ENCODE measurements around the gene ERC2.

Gene ERC2

GRCh38 chr3:55731741-55732140 lies 736.5 kb downstream of the ERC2 start:
- Histone ChIP-seq H3K9ac (ENCODE audit: low read depth, low read length, poor library complexity, severe bottlenecking) (no peak overlapping the region), H3K4me1 (ENCODE audit: insufficient read depth, low read length, poor library complexity, severe bottlenecking) (no peaks in the 10 kb centered on the region), H3K4me3 (ENCODE audit: low read length, poor library complexity, severe bottlenecking) (no peak overlapping the region), H3K27me3 (ENCODE audit: insufficient read depth, low read length, poor library complexity, severe bottlenecking) (no peaks in the 10 kb centered on the region), H2AFZ (ENCODE audit: low read length) (no peak overlapping the region), H3K9me3 (ENCODE audit: insufficient read depth, low read depth, low read length) (no peaks in the 10 kb centered on the region), H3F3A (ENCODE audit: low read depth) (no peaks in the 10 kb centered on the region), H3K79me2 (ENCODE audit: insufficient read depth, low read length) (no peaks in the 10 kb centered on the region), H3K4me2 (ENCODE audit: low read depth, low read length, poor library complexity, severe bottlenecking) (no peak overlapping the region), H3K9me2 (replicated peaks; ENCODE audit: low read depth, low read length) (no peaks in the 10 kb centered on the region), H3K36me3 (ENCODE audit: insufficient read depth, low read length) (no peaks in the 10 kb centered on the region), H4K20me1 (ENCODE audit: insufficient read depth, low read length, poor library complexity, severe bottlenecking) (no peaks in the 10 kb centered on the region)
- no peak for TF ChIP-seq EZH2phosphoT487 (IDR thresholded peaks at IDR 0.05; ENCODE audit: borderline replicate concordance)
- TF ChIP-seq CTCF (conservative IDR thresholded peaks at IDR 0.05; ENCODE audit: low read length): no peak

DNA sequence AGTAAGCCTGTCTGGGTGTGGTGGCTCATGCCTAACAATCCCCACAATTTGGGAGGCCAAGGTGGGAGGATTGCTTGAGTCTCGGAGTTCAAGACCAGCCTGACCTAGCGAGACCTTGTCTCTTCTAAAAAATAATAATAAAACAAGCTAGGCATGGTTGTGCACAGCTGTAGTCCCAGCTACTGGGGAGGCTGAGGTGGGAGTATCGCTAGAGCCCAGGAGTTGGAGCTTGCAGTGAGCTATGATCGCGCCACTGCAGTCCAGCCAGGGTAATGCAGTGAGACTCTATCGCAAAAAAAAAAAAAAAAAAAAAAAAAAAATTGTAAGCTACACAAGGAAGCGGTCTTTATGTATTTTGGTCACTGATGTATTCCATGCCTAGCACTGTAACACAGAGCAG lies 738.7 kb downstream of the ERC2 start:
- no peaks in the 10 kb centered on the region for H3K4me1 ChIP-seq (ENCODE audit: insufficient read depth, low read length, poor library complexity, severe bottlenecking)
- no peak overlapping the region for H2AFZ ChIP-seq (ENCODE audit: low read length)
- H4K20me1 ChIP-seq (ENCODE audit: insufficient read depth, low read length, poor library complexity, severe bottlenecking): no peaks in the 10 kb centered on the region
- no peaks in the 10 kb centered on the region for H3K27me3 ChIP-seq (ENCODE audit: insufficient read depth, low read length, poor library complexity, severe bottlenecking)
- H3K79me2 ChIP-seq (ENCODE audit: insufficient read depth, low read length): no peaks in the 10 kb centered on the region
- H3K9me3 ChIP-seq (ENCODE audit: insufficient read depth, low read depth, low read length): no peaks in the 10 kb centered on the region
- no peak overlapping the region for H3K4me2 ChIP-seq (ENCODE audit: low read depth, low read length, poor library complexity, severe bottlenecking)
- H3K4me3 ChIP-seq (ENCODE audit: low read length, poor library complexity, severe bottlenecking): no peak overlapping the region
- H3K36me3 ChIP-seq (ENCODE audit: insufficient read depth, low read length): no peaks in the 10 kb centered on the region
- H3K9me2 ChIP-seq (replicated peaks; ENCODE audit: low read depth, low read length): no peaks in the 10 kb centered on the region
- H3K9ac ChIP-seq (ENCODE audit: low read depth, low read length, poor library complexity, severe bottlenecking): no peak overlapping the region
- no peaks in the 10 kb centered on the region for H3F3A ChIP-seq (ENCODE audit: low read depth)
- TF ChIP-seq CTCF (conservative IDR thresholded peaks at IDR 0.05; ENCODE audit: low read length) (no peak), EZH2phosphoT487 (IDR thresholded peaks at IDR 0.05; ENCODE audit: borderline replicate concordance) (no peak)

DNA sequence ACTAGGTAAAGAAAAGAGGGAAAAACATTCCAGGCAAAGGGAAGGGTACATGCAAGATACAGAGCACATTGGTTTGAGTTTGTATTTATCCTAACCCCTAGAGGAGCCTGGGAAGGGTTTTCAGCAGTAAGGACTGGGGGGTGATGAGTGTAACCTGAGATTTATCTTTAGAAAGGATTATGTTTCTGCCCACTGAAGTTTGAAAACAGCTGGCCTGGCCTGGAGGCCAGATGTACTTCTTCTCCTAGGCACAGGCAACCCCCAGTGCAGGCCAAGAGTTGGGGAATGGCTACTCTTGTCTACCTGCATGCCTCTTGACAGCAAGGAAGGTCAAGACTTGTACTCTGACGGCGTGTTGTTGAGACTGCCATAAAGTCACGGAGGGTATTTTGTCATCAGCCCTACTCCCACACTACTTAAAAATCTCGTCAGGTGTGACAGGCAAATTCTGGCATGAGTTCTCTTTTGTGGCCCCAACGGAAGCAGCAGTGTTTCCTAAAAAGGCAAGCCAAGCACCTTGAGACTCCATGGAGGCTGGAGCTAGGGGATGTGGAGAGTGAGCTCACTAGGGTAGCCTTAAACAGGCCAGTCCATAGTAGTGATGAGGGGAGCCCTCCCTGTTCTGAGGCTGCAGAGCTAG lies 739.7 kb downstream of the ERC2 start:
- H3K79me2 ChIP-seq (ENCODE audit: insufficient read depth, low read length): no peaks in the 10 kb centered on the region
- H3K9me3 ChIP-seq (ENCODE audit: insufficient read depth, low read depth, low read length): no peaks in the 10 kb centered on the region
- H4K20me1 ChIP-seq (ENCODE audit: insufficient read depth, low read length, poor library complexity, severe bottlenecking): no peaks in the 10 kb centered on the region
- H3K4me3 ChIP-seq (ENCODE audit: low read length, poor library complexity, severe bottlenecking): no peak overlapping the region
- no peak for TF ChIP-seq EZH2phosphoT487 (IDR thresholded peaks at IDR 0.05; ENCODE audit: borderline replicate concordance)
- no peak for TF ChIP-seq CTCF (conservative IDR thresholded peaks at IDR 0.05; ENCODE audit: low read length)
- no peaks in the 10 kb centered on the region for H3F3A ChIP-seq (ENCODE audit: low read depth)
- H3K36me3 ChIP-seq (ENCODE audit: insufficient read depth, low read length): no peaks in the 10 kb centered on the region
- no peaks in the 10 kb centered on the region for H3K27me3 ChIP-seq (ENCODE audit: insufficient read depth, low read length, poor library complexity, severe bottlenecking)
- H3K9ac ChIP-seq (ENCODE audit: low read depth, low read length, poor library complexity, severe bottlenecking): no peak overlapping the region
- H2AFZ ChIP-seq (ENCODE audit: low read length): no peak overlapping the region
- no peaks in the 10 kb centered on the region for H3K9me2 ChIP-seq (replicated peaks; ENCODE audit: low read depth, low read length)
- peaks cover 3% of the 10 kb centered on the region for H3K4me1 ChIP-seq (ENCODE audit: insufficient read depth, low read length, poor library complexity, severe bottlenecking)
- H3K4me2 ChIP-seq (ENCODE audit: low read depth, low read length, poor library complexity, severe bottlenecking): no peak overlapping the region
